ENCODE measurements around the gene BCKDK. TPM values are rescaled to one million over a fixed set of nuclear protein-coding genes. Genes with fewer than 3 reads are reported as not detected.

The BCKDK gene
- total and polyA plus RNA-seq, 2 of the 13 experiments (the other 11 are each of a cell fraction or from before 2014, with no cell fraction given), result 24.9 to 42.6 TPM

DNA sequence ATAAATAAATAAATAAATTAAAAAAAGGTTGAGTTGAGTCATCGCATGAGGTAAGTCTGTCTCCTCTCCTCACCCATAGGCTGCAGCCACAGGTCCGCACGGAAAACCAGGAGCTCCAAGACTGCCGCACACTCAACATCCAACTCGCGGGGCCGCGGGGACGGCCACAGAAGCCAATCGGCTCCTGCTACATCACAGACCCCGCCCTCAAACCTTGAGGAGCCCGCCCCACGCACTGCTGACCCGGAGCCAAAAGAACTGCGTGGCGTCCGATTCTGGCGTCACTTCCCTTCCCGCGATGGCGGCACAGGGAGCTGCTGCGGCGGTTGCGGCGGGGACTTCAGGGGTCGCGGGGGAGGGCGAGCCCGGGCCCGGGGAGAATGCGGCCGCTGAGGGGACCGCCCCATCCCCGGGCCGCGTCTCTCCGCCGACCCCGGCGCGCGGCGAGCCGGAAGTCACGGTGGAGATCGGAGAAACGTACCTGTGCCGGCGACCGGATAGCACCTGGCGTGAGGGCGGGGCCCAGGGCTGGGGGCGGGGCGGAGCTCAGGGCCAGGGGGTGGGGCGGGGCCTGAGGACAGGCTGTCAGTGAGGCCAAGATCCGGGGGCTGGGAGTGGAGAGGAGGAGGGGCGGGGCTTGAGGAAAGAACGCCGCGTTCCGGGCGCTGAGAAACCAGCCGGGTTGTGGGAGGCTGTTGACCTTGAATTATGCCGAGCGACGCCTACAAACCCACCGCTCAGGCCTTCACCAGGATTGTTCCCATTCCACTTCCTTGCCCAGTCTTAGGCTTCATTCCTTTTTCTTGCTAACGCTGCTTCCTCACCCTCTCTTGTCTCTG lies 9.4 kb downstream of the BCKDK start, which contains the start of gene KAT8 (continued):
- TF ChIP-seq, protein P1, sequence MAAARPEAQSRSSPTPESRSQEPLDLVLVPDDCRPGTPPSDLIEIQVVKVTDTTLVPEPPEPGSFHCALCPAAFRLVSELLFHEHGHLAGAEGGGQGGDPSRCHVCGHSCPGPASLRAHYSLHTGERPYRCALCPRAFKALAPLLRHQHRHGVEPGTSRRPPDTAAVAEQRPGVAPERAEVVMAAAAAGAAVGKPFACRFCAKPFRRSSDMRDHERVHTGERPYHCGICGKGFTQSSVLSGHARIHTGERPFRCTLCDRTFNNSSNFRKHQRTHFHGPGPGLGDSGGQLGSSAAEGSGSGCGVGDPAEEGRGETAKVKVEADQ (CRISPR knock-in tag; IDR thresholded peaks at IDR 0.05; ENCODE audit: borderline replicate concordance), result peak; percentile 92; the same call in 1 of the 2 replicates
- TF ChIP-seq MTF1 (CRISPR knock-in tag; IDR thresholded peaks at IDR 0.05) (no peak), ZNF782 (CRISPR knock-in tag; IDR thresholded peaks at IDR 0.05; ENCODE audit: borderline replicate concordance) (no peak), ZNF7 (CRISPR knock-in tag; IDR thresholded peaks at IDR 0.05) (no peak), ZBTB1 (CRISPR knock-in tag; IDR thresholded peaks at IDR 0.05; ENCODE audit: borderline replicate concordance) (0 out of 2 replicates have a peak, but pooled peaks have one; percentile 31), TBX2 (CRISPR knock-in tag; IDR thresholded peaks at IDR 0.05; ENCODE audit: borderline replicate concordance) (peak; percentile 82; the same call in 1 of the 2 replicates), ZNF274 (CRISPR knock-in tag; IDR thresholded peaks at IDR 0.05) (peak; percentile 80; the same call in 1 of the 2 replicates), KDM3A (CRISPR knock-in tag; IDR thresholded peaks at IDR 0.05; ENCODE audit: low read depth) (peak; percentile 95), TARDBP (CRISPR knock-in tag; IDR thresholded peaks at IDR 0.05) (peak; percentile 93), EED (CRISPR knock-in tag; IDR thresholded peaks at IDR 0.05) (no peak), ZNF720 (CRISPR knock-in tag; IDR thresholded peaks at IDR 0.05) (no peak), MIER3 (CRISPR knock-in tag; IDR thresholded peaks at IDR 0.05; ENCODE audit: borderline replicate concordance) (peak; percentile 60; the same call in 1 of the 2 replicates), TGIF2 (CRISPR knock-in tag; IDR thresholded peaks at IDR 0.05) (no peak), ZEB1 (IDR thresholded peaks at IDR 0.05; ENCODE audit: insufficient replicate concordance, low read depth) (peak; percentile 96), CBX5 (CRISPR knock-in tag; IDR thresholded peaks at IDR 0.05; ENCODE audit: borderline replicate concordance) (no peak)
- TF ChIP-seq, protein P2, sequence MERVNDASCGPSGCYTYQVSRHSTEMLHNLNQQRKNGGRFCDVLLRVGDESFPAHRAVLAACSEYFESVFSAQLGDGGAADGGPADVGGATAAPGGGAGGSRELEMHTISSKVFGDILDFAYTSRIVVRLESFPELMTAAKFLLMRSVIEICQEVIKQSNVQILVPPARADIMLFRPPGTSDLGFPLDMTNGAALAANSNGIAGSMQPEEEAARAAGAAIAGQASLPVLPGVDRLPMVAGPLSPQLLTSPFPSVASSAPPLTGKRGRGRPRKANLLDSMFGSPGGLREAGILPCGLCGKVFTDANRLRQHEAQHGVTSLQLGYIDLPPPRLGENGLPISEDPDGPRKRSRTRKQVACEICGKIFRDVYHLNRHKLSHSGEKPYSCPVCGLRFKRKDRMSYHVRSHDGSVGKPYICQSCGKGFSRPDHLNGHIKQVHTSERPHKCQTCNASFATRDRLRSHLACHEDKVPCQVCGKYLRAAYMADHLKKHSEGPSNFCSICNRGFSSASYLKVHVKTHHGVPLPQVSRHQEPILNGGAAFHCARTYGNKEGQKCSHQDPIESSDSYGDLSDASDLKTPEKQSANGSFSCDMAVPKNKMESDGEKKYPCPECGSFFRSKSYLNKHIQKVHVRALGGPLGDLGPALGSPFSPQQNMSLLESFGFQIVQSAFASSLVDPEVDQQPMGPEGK (CRISPR knock-in tag; IDR thresholded peaks at IDR 0.05), result peak; percentile 45; the same call in 1 of the 2 replicates
- TF ChIP-seq, protein P3, sequence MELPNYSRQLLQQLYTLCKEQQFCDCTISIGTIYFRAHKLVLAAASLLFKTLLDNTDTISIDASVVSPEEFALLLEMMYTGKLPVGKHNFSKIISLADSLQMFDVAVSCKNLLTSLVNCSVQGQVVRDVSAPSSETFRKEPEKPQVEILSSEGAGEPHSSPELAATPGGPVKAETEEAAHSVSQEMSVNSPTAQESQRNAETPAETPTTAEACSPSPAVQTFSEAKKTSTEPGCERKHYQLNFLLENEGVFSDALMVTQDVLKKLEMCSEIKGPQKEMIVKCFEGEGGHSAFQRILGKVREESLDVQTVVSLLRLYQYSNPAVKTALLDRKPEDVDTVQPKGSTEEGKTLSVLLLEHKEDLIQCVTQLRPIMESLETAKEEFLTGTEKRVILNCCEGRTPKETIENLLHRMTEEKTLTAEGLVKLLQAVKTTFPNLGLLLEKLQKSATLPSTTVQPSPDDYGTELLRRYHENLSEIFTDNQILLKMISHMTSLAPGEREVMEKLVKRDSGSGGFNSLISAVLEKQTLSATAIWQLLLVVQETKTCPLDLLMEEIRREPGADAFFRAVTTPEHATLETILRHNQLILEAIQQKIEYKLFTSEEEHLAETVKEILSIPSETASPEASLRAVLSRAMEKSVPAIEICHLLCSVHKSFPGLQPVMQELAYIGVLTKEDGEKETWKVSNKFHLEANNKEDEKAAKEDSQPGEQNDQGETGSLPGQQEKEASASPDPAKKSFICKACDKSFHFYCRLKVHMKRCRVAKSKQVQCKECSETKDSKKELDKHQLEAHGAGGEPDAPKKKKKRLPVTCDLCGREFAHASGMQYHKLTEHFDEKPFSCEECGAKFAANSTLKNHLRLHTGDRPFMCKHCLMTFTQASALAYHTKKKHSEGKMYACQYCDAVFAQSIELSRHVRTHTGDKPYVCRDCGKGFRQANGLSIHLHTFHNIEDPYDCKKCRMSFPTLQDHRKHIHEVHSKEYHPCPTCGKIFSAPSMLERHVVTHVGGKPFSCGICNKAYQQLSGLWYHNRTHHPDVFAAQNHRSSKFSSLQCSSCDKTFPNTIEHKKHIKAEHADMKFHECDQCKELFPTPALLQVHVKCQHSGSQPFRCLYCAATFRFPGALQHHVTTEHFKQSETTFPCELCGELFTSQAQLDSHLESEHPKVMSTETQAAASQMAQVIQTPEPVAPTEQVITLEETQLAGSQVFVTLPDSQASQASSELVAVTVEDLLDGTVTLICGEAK (IDR thresholded peaks at IDR 0.05), result peak; percentile 68; the same call in 1 of the 2 replicates
- TF ChIP-seq, protein P3 (CRISPR knock-in tag; IDR thresholded peaks at IDR 0.05), result peak; percentile 70; the same call in 1 of the 2 replicates
